Osteoblast (primary cell): ENCODE results near the gene CACNA1C. TPM values are rescaled to one million over a fixed set of nuclear protein-coding genes. Genes with fewer than 3 reads are reported as not detected.

Experiments
- DNase-seq: peaks from one replicate; pipeline ENCODE4 v3.0.0; 2011; ENCODE audit warnings: low spot score, mixed read lengths; ENCODE audit not compliant: insufficient read length; ENCODE audit errors: missing footprints
- H2AFZ ChIP-seq: 2 replicates; pipeline ENCODE4 v1.6.0; 2011; ENCODE audit warnings: mild to moderate bottlenecking, low read length
- H3K27ac ChIP-seq: 2 replicates; pipeline ENCODE4 v1.5.1; 2011; ENCODE audit warnings: mild to moderate bottlenecking, low read depth, low read length, moderate library complexity
- H3K27me3 ChIP-seq: 2 replicates; pipeline ENCODE4 v1.6.0; 2012; ENCODE audit warnings: mild to moderate bottlenecking, control low read depth, inconsistent platforms, low read length, moderate library complexity; ENCODE audit not compliant: insufficient read depth
- H3K36me3 ChIP-seq: 2 replicates; pipeline ENCODE4 v1.5.1; 2011; ENCODE audit warnings: mild to moderate bottlenecking, low read length, control low read depth, moderate library complexity; ENCODE audit not compliant: insufficient read depth
- H3K4me1 ChIP-seq: 2 replicates; pipeline ENCODE4 v1.5.1; 2011; ENCODE audit warnings: mild to moderate bottlenecking, low read length, control low read depth, moderate library complexity; ENCODE audit not compliant: insufficient read depth
- H3K4me2 ChIP-seq: 2 replicates; pipeline ENCODE4 v1.6.0; 2011; ENCODE audit warnings: mild to moderate bottlenecking, low read length; ENCODE audit not compliant: insufficient read depth
- H3K4me3 ChIP-seq: fragments of 200-600 bp; sonication (generic); 3 replicates; pipeline ENCODE4 v1.5.1; 2012; ENCODE audit warnings: mild to moderate bottlenecking, low read length, inconsistent platforms; ENCODE audit not compliant: insufficient read depth
- H3K79me2 ChIP-seq: 2 replicates; pipeline ENCODE4 v1.6.0; 2012; ENCODE audit warnings: mild to moderate bottlenecking, low read length, control low read depth, inconsistent platforms; ENCODE audit not compliant: insufficient read depth
- H3K9me3 ChIP-seq: 2 replicates; pipeline ENCODE4 v1.5.1; 2011; ENCODE audit warnings: low read depth, low read length, control low read depth
- H4K20me1 ChIP-seq: 2 replicates; pipeline ENCODE4 v1.6.0; 2012; ENCODE audit warnings: mild to moderate bottlenecking, low read length, control low read depth; ENCODE audit not compliant: insufficient read depth
- CTCF ChIP-seq: IDR thresholded peaks from 2 replicates; pipeline ENCODE4 v1.5.1; 2011; ENCODE audit warnings: mild to moderate bottlenecking, low read depth, low read length, moderate library complexity; ENCODE audit errors: extremely low read depth
- total RNA-seq: library from RNA; depleted of rRNA; stranded (reverse); fragments of >200 nt; gene quantifications from 2 replicates; pipeline ENCODE4 v1.2.3, GENCODE V29; 2012

CACNA1C gene
- total RNA-seq, 1 donor, result 19.2 TPM

- Histone ChIP-seq H3K79me2 (no peaks in the 10 kb centered on the region), H3K4me2 (no peak overlapping the region)
These were observed 68.4 kb downstream of the CACNA1C start for GRCh38 chr12:2120982-2121758.

GRCh38 chr12:2124466-2125023, 71.8 kb downstream of the CACNA1C start:
- Histone ChIP-seq H3K4me2 (no peak overlapping the region), H4K20me1 (peaks cover 7% of the 10 kb centered on the region), H3K4me1 (peaks cover 12% of the 10 kb centered on the region), H3K4me3 (no peak overlapping the region), H3K27ac (no peak overlapping the region), H3K27me3 (no peaks in the 10 kb centered on the region), H2AFZ (no peak overlapping the region), H3K79me2 (no peaks in the 10 kb centered on the region), H3K36me3 (peaks cover 22% of the 10 kb centered on the region), H3K9me3 (no peaks in the 10 kb centered on the region)
- TF ChIP-seq CTCF, result no peak
- no peak for DNase-seq

More at GRCh38 chr12:2120982-2121758, 68.4 kb downstream of the CACNA1C start:
- DNase-seq, result no peak
- no peak overlapping the region for H2AFZ ChIP-seq
- no peaks in the 10 kb centered on the region for H3K9me3 ChIP-seq
- H3K27ac ChIP-seq, result no peak overlapping the region
- H4K20me1 ChIP-seq, result peaks cover 13% of the 10 kb centered on the region
- H3K4me3 ChIP-seq, result no peak overlapping the region
- H3K36me3 ChIP-seq, result peaks cover 22% of the 10 kb centered on the region
- peaks cover 4% of the 10 kb centered on the region for H3K4me1 ChIP-seq
- no peak for TF ChIP-seq CTCF
- H3K27me3 ChIP-seq, result no peaks in the 10 kb centered on the region

GRCh38 chr12:2125651-2126522, 73.1 kb downstream of the CACNA1C start:
- Histone ChIP-seq H3K79me2 (no peaks in the 10 kb centered on the region), H4K20me1 (peaks cover 4% of the 10 kb centered on the region), H3K9me3 (no peaks in the 10 kb centered on the region), H2AFZ (no peak overlapping the region), H3K36me3 (peaks cover 14% of the 10 kb centered on the region), H3K4me3 (no peak overlapping the region), H3K27ac (no peak overlapping the region), H3K27me3 (no peaks in the 10 kb centered on the region), H3K4me1 (peaks cover 11% of the 10 kb centered on the region), H3K4me2 (no peak overlapping the region)
- TF ChIP-seq CTCF, result no peak
- DNase-seq, result peak; percentile 55
